ENCODE results near the gene SGSM1. TPM values are rescaled to one million over a fixed set of nuclear protein-coding genes. Genes with fewer than 3 reads are reported as not detected.
A peak's percentile ranks its signal among the peaks of the same experiment; 100 is the strongest.

Gene SGSM1, protein sequence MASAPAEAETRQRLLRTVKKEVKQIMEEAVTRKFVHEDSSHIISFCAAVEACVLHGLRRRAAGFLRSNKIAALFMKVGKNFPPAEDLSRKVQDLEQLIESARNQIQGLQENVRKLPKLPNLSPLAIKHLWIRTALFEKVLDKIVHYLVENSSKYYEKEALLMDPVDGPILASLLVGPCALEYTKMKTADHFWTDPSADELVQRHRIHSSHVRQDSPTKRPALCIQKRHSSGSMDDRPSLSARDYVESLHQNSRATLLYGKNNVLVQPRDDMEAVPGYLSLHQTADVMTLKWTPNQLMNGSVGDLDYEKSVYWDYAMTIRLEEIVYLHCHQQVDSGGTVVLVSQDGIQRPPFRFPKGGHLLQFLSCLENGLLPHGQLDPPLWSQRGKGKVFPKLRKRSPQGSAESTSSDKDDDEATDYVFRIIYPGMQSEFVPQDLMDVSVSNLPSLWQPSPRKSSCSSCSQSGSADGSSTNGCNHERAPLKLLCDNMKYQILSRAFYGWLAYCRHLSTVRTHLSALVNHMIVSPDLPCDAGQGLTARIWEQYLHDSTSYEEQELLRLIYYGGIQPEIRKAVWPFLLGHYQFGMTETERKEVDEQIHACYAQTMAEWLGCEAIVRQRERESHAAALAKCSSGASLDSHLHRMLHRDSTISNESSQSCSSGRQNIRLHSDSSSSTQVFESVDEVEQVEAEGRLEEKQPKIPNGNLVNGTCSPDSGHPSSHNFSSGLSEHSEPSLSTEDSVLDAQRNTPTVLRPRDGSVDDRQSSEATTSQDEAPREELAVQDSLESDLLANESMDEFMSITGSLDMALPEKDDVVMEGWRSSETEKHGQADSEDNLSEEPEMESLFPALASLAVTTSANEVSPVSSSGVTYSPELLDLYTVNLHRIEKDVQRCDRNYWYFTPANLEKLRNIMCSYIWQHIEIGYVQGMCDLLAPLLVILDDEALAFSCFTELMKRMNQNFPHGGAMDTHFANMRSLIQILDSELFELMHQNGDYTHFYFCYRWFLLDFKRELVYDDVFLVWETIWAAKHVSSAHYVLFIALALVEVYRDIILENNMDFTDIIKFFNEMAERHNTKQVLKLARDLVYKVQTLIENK
- 1.2 TPM for total RNA-seq (ENCODE audit: insufficient read depth, low replicate concordance)

- DNase-seq (ENCODE audit: low spot score), result peak; percentile 74
These were observed at the start of gene SGSM1 for GRCh38 chr22:24805790-24806662. TSS of gene SGSM1 (plus strand) at chr22:24806211. CDS start at chr22:24806326, 115 bp downstream.

DNA sequence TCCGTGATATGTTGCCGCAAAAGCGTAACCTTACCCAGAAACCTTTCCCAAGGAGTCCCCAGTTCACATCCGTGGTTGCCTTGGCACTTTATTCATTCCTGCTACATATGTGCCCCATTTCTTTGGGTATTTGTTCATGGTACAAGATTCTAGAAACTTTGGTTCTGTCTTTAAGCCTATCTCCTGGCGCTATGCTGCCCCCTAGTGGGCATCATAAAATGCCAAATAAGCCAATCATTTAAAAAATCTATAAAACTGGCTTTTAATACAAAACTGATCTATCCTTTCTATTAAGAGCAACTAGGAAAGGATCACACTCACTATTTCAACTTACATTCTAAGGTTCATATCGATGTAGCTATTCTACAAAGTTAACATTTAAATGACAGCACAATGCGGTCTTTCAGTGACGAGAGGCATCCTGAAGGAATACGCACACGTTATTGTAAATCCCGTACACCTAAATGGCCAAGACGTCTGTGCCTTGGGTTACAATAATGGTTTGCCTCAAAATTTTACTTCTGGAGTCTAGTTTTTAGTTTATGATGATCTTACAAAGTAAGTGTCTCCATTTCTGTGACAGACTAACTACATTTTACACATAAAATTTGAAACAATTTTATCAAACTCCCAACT, 47.7 kb upstream of the SGSM1 start:
- peak; percentile 47 for DNase-seq (ENCODE audit: low spot score)

DNA sequence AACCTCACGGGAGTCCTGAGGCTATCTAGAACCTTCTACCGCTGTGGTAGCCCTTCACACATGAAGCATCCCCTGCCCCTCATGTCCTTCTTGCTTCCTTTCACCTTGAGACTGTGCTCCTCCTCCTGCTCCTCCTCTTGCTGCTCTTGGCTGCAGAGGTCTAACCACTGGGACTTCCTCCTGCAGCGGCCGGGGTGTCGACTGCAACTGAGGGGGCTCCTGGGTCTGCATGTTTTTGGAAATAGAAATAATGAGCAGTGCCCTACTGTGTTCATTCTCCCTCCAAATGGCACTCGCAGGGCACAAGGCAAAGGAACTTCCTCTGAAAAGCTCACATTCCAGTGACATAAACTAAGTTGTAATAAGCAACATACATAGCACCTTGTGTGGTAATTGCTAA, 46.2 kb upstream of the SGSM1 start:
- DNase-seq (ENCODE audit: low spot score), result no peak

GRCh38 chr22:24760708-24761306, 45.2 kb upstream of the SGSM1 start:
- no peak for DNase-seq (ENCODE audit: low spot score)

- DNase-seq (ENCODE audit: low spot score), result peak; percentile 24
These were observed 43.9 kb upstream of the SGSM1 start for GRCh38 chr22:24761888-24762675.

DNA sequence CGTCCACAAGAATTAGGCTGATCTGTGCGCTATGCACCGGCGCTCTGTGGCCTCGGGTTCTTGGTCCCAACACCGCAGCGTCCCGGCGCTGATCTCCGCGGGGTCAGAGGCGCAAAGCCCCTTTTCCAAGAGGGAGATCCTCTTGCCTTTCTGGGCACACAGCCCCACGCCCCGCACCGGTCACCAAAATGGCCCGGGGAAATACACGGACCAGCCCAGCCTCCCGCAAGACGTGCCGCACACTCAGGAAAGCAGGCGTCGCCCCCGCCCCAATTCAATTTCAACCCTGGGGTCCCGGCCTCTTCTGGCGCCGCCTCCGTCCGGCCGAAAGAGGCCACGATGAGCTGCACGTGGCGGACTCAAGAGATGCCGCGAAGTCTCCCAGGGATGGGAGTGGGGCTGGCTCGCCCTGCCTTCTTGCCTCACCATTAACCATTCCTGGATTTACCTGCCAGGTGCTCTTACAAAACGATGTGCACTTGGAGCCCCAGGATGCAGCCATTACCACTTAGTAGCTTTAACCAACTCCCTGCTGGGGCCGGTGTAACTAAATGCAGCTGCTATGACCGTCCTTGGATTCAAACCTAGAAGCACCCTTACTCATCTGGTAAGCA, 42.0 kb upstream of the SGSM1 start:
- no peak for DNase-seq (ENCODE audit: low spot score)

GRCh38 chr22:24765166-24765565, 40.8 kb upstream of the SGSM1 start:
- DNase-seq (ENCODE audit: low spot score), result no peak

GRCh38 chr22:24768537-24769374, 37.3 kb upstream of the SGSM1 start:
- peak; percentile 89 for DNase-seq (ENCODE audit: low spot score)

DNA sequence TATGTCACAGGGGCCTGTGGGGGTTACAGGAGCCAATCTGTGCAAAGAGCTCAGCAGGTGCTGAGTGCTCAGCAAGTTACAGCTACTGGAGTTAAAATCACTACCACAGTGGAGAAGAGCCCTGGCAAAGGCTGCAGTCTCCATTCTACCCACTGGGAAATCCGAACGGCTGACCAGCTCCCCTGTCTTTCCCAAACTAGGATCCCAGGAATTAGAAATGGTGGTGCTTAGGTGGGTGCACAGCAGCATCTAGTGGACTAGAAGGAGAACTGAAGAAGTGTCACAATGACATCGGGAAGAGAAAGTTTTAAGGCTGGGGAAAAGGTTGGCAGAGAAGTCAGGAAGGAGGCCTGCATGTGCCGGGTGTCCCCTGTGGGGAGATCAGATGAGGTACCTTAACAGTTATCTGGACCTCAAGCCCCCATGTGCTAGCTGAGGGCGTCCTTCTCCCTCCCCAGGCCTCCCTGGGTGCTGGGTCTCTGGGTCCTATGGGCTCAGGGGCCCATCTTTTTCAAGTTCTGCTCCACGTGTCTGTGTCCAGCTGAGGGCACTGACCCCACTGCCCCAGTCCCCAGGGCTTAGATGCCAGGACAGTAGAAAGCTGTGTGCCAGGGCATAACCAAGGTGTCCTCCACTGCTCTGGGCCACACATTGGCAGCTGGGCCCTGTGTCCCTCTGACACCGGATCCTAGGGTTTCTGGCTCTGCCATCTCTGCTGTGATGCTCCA, 33.4 kb upstream of the SGSM1 start:
- DNase-seq (ENCODE audit: low spot score), result peak; percentile 32

- DNase-seq (ENCODE audit: low spot score), result peak; percentile 81
These were observed 30.1 kb upstream of the SGSM1 start for GRCh38 chr22:24775769-24776492.

DNA sequence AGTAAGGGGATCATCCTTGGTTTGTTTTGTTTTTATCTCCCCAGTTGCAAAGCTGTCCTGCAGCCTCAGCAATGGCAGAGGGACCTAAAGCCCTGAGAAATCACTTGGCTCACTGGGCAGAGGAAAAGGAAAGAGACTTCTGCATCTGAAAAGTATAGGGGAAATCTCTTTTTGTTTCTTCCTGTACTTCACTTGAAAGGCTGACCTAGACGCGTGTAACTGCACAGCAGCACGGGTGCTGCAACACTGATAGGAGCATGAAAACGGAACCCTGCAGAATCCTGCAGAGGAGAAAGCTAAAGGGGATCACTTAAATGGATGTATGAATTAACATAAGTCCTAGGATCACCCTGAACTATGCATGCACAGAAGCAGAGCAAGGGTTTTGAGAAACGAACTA, 29.5 kb upstream of the SGSM1 start:
- peak; percentile 44 for DNase-seq (ENCODE audit: low spot score)

DNA sequence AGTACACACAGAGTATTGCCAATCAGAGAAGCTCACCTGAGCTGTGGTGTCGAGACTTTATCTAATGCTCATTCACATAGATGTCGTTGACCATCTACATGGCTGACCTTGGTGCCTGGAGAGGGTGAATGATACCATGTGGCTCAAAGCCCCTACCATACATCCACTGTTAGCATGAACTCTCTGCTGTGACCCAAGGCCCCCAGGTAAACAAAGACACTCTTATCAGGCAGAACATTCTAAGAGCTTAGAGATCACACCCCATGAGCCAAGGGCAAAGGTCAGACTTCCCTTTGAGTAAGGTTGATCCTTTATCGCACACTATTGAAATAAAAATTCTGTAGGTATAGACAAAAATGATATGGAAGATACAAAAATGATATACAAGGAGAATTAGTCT, 16.5 kb upstream of the SGSM1 start:
- no peak for DNase-seq (ENCODE audit: low spot score)

DNA sequence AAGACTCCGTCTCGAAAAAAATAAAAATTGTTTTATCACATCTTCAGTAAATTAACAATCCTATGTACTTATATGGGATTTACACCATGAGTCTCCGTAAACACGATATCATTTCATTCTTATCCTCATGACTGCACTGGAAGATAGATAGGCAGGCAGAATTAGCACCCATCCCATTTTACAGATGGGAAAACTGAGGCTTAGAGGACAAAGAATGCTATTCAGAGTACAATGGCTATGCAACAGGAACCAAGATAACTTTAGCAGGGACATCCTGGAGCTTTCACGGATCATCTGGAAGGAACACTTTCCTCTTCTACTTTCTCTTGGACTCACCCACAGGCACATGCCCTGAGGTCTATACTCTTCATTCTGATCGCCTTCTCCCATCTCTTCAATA, 14.6 kb upstream of the SGSM1 start:
- DNase-seq (ENCODE audit: low spot score), result no peak

- no peak for DNase-seq (ENCODE audit: low spot score)
These were observed 10.0 kb upstream of the SGSM1 start for GRCh38 chr22:24796056-24796455.

DNA sequence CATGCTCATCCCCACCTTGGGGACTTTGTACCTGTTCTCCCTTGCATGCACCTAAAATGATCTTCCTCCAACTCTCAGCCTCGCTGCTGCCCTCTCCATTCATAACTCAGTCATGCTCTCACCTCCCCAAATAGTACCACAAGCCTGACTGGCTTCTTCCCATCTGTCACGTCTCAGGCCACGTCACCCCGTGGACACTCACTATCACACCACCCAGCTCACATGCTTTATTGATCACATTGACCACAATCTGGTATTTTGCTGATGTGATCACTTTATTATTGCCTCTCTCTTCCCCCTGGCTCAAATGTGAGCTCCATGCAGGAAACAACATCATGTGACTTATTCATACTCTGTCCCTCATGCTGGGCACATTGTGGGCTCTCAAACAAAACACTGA, 9.2 kb upstream of the SGSM1 start:
- no peak for DNase-seq (ENCODE audit: low spot score)

DNA sequence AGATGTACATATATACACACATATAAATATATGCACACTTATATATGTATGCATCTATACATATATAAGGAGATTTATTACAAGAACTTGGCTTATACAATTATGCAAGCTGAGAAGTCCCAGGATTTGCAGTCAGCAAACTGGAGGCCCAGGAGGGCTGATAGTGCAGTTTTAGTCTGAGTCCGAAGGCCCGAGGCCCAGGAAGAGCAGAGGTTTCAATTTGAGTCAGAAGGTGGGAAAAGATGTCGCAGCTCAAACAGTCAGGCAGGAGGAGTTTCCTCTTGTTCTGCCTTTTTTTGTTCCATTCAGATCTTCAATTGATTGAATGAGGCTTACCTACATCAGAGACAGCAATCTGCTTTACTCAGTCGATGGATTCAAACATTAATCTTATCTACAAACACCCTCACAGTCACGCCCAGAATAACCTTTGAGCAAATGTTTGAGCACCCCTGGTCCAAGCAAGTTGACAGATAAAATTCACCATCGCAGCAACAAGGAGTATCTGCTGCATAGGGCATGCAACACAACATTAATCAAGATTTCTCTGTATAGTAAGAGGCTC, 4.0 kb upstream of the SGSM1 start:
- DNase-seq (ENCODE audit: low spot score), result peak; percentile 43
